Adrenal gland (tissue), 12 donors: Measurements from ENCODE around the gene GNG8. TPM values are rescaled to one million over a fixed set of nuclear protein-coding genes. Genes with fewer than 3 reads are reported as not detected.
A peak's percentile ranks its signal among the peaks of the same experiment; 100 is the strongest.

Experiments used
- DNase-seq, 7 donors: peaks; one replicate each; pipeline ENCODE4 v3.0.0-alpha.2; 2019 to 2020
- H3K27ac ChIP-seq, 5 donors: fragments of 200-600 bp; sonication (generic) in 4 of 5; 1 replicate in 3 of 5; 2 replicates in 2 of 5; pipeline versions ENCODE4 v1.5.1 to v1.8.0; 2016 to 2020; ENCODE audit warnings: mild to moderate bottlenecking in 1 of 5
- H3K27me3 ChIP-seq: fragments of 200-600 bp; 2 replicates; pipeline ENCODE4 v1.8.0; 2021
- H3K36me3 ChIP-seq, 2 donors: fragments of 200-600 bp; replicated peaks in 1 of 2; 1 replicate in 1 of 2; 2 replicates in 1 of 2; pipeline versions ENCODE4 v1.5.1 to v1.8.0; 2018 to 2022
- H3K4me1 ChIP-seq, 2 donors: fragments of 200-600 bp; replicated peaks in 1 of 2; 1 replicate in 1 of 2; 2 replicates in 1 of 2; pipeline versions ENCODE4 v1.5.1 to v1.8.0; 2018 to 2021
- H3K4me3 ChIP-seq, 4 donors: fragments of 200-600 bp; sonication (generic) in 3 of 4; one replicate each; pipeline ENCODE4 v1.5.1; 2016 to 2018
- H3K9me3 ChIP-seq, 3 donors: fragments of 200-600 bp; sonication (generic) in 1 of 3; replicated peaks in 1 of 3; 1 replicate in 2 of 3; 2 replicates in 1 of 3; pipeline versions ENCODE4 v1.5.1 to v1.8.0; 2016 to 2021
- POLR2A ChIP-seq, 2 donors: fragments of 450-650 bp; IDR thresholded peaks; one replicate each; pipeline ENCODE4 v1.6.1; 2017; ENCODE audit warnings: antibody characterized with exemption in 2 of 2, mild to moderate bottlenecking in 2 of 2, moderate library complexity in 1 of 2
- WGBS, 4 donors: extraction: QIAGEN DNeasy Blood & Tissue Kit in 2 of 4; methylation state at CpG; one replicate each; pipeline versions ENCODE4 v1.1.5 to v1.1.7; 2013 to 2017; 5-methylcytosine and 5-hydroxymethylcytosine counted together
- intact Hi-C, 2 donors: fragments of 100-400 bp; cut with DNase I; formaldehyde crosslinking; loops; one replicate each; pipeline versions ENCODE4 v1.14.1 to v1.15.0; 2022 to 2023
- polyA plus RNA-seq, 3 donors: library from polyadenylated mRNA; stranded (reverse); fragments of 200-250 nt in 2 of 3; fragments of 350-450 nt in 1 of 3; fragmentation: Illumina TruSeq in 1 of 3; extraction: RNeasy Lipid Tissue Mini Kit (QIAGEN cat#74804) in 1 of 3; gene quantifications; one replicate each; pipeline ENCODE4 v1.2.3, GENCODE V29; 2013 to 2014
- total RNA-seq, 9 donors: library from RNA; depleted of rRNA in 4 of 9; stranded (reverse); fragments of >200 nt in 4 of 9; fragments of 120-200 nt in 1 of 9; fragmentation: NEBNext Ultra II Directional in 1 of 9; extraction: Animal tissue kit (Norgen Biotek cat#: 25700) in 1 of 9; gene quantifications; one replicate each; pipeline versions ENCODE4 v1.1.0 to v1.2.4, GENCODE V29; 2013 to 2023
- TF ChIP-seq, protein P1 (sequence below), 6 experiments: fragments of 450-650 bp in 4 of 6; fragments of 200-600 bp in 2 of 6; sonication (generic) in 1 of 6; IDR thresholded peaks; 1 replicate in 5 of 6; 2 replicates in 1 of 6; pipeline versions ENCODE4 v1.5.1 to v1.8.0; 2016 to 2021; ENCODE audit warnings: antibody characterized with exemption in 6 of 6, mild to moderate bottlenecking in 2 of 6, moderate library complexity in 1 of 6
- donor health status: healthy with polysubstance abuse.
- donor health status: Bipolar disorder and iron deficiency.
- donor health status: DM: yes; HTN: yes; CAD: no.
- donor health status: DM: no; HTN: no; CAD: no.
- donor health status: DM: no; HTN: no; CAD: no.
- donor health status: DM: yes; HTN: yes; CAD: no.

The GNG8 gene
- total and polyA plus RNA-seq, 12 donors = 3.9 TPM; not detected in 11

DNA sequence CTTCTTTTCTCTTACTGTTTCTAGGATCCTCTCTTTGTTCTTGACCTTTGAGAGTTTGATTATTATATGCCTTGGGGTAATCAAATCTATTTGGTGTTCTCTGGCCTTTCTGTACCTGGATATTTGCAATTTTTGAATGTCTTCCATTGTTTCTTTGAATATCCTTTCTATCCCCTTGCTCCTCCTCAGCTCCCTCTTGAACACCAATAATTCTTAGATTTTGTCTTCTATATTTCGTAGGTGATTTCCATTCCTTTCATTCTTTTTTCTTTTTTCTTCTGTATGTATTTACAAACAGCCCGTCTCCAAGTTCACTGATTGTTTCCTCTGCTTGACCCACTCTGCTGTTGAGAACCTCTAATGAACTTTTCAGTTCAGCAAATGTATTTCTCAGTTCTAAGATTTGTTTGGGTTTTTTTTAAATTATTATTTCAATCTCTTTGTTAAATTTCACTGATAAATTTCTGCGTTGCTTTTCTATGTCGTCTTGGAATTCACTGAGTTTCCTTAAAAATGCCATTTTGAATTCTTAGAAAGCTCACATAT, 37.6 kb downstream of the GNG8 start:
- no peaks in the 10 kb centered on the region for H3K27me3 ChIP-seq
- peaks cover 12 to 14% of the 10 kb centered on the region in 2 donors for H3K4me1 ChIP-seq
- H3K9me3 ChIP-seq = no peaks in the 10 kb centered on the region
- TF ChIP-seq POLR2A (IDR thresholded peaks at IDR 0.05) = no peak
- WGBS, 4 donors = 94 to 97% (median 95%) methylated on average over 4 of the region's 4 CpGs
- no peak overlapping the region for H3K27ac ChIP-seq
- intact Hi-C loops = no loop called here
- DNase-seq = no peak
- H3K36me3 ChIP-seq = no peaks in the 10 kb centered on the region
- no peak overlapping the region for H3K4me3 ChIP-seq

DNA sequence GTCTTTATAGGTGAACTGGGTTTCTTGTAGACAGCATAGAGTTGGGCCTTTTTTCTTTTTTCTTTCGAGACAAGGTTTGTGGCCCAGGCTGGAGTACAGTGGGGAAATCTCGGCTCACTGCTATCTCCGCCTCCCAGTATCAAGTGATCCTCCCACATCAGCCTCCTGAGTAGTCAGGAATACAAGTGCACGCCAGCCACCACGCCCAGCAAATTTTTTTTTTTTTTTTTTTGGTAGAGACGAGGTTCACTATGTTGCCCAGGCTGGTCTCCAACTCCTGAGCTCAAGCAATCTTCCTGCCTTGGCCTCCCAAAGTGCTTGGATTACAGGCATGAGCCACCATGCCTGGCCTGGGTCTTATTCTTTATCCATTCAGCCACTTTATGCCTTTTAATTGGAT, 40.0 kb downstream of the GNG8 start:
- Histone ChIP-seq H3K4me1 (no peaks in the 10 kb centered on the region), H3K9me3 (no peaks in the 10 kb centered on the region), H3K27me3 (no peaks in the 10 kb centered on the region), H3K27ac (no peak overlapping the region), H3K36me3 (no peaks in the 10 kb centered on the region), H3K4me3 (no peak overlapping the region)
- DNase-seq = peak in 1 of 7 donors; percentile 4
- 81 to 98% (median 91%) methylated on average over 6 of the region's 6 CpGs for WGBS, 4 donors
- intact Hi-C loops = no loop called here
- no peak for TF ChIP-seq POLR2A (IDR thresholded peaks at IDR 0.05)
- TF ChIP-seq, protein P1, sequence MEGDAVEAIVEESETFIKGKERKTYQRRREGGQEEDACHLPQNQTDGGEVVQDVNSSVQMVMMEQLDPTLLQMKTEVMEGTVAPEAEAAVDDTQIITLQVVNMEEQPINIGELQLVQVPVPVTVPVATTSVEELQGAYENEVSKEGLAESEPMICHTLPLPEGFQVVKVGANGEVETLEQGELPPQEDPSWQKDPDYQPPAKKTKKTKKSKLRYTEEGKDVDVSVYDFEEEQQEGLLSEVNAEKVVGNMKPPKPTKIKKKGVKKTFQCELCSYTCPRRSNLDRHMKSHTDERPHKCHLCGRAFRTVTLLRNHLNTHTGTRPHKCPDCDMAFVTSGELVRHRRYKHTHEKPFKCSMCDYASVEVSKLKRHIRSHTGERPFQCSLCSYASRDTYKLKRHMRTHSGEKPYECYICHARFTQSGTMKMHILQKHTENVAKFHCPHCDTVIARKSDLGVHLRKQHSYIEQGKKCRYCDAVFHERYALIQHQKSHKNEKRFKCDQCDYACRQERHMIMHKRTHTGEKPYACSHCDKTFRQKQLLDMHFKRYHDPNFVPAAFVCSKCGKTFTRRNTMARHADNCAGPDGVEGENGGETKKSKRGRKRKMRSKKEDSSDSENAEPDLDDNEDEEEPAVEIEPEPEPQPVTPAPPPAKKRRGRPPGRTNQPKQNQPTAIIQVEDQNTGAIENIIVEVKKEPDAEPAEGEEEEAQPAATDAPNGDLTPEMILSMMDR (IDR thresholded peaks at IDR 0.05) = no peak

DNA sequence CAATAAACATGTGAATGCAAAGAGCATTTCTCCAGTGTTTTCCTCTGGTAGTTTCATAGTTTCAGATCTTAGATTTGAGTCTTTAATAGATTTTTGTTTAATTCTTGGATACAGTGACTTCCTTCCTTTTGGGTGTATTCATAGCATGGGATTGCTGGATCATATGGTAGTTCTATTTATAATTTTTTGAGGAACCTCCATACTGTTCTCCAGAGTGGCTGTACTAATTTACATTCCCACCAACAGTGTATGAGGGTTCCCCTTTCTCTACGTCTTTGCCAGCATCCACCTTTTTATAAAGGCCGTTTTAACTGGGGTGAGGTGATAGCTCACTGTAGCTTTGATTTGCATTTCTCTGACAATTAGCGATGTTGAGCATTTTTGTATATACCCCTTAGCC, 44.1 kb downstream of the GNG8 start:
- no peak for TF ChIP-seq POLR2A (IDR thresholded peaks at IDR 0.05)
- TF ChIP-seq, protein P1 (IDR thresholded peaks at IDR 0.05) = no peak
- H3K9me3 ChIP-seq = no peaks in the 10 kb centered on the region
- 79 to 84% (median 82%) methylated on average over 3 of the region's 3 CpGs for WGBS, 4 donors

DNA sequence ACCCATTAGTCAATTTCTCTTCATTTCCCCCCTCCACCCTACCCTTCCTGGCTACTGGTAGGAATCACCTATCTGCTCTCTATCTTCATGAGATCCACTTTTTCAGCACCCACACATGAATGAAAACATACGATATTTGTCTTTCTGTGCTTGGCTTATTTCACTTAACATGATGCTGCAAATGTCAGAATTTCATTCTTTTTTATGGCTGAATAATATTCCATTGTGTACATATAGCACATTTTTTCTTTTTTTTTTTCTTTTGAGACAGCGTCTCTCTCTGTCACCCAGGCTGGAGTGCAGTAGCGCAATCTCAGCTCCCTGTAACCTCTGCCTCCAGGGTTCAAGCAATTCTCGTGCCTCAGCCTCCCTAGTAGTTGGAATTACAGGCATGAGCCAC, 44.7 kb downstream of the GNG8 start:
- 93 to 98% (median 96%) methylated on average over 4 of the region's 4 CpGs for WGBS, 4 donors
- TF ChIP-seq, protein P1 (IDR thresholded peaks at IDR 0.05) = no peak
- TF ChIP-seq POLR2A (IDR thresholded peaks at IDR 0.05) = no peak
- Histone ChIP-seq H3K9me3 (no peaks in the 10 kb centered on the region), H3K27me3 (no peaks in the 10 kb centered on the region), H3K36me3 (no peaks in the 10 kb centered on the region), H3K27ac (no peak overlapping the region), H3K4me3 (no peak overlapping the region), H3K4me1 (no peaks in the 10 kb centered on the region)
- no peak for DNase-seq
- intact Hi-C loops = no loop called here

More for the DNA sequence above, 44.1 kb downstream of the GNG8 start:
- intact Hi-C loops = no loop called here
- no peaks in the 10 kb centered on the region for H3K36me3 ChIP-seq
- no peak overlapping the region for H3K4me3 ChIP-seq
- no peak for DNase-seq
- no peaks in the 10 kb centered on the region for H3K27me3 ChIP-seq
- no peak overlapping the region for H3K27ac ChIP-seq
- H3K4me1 ChIP-seq = no peaks in the 10 kb centered on the region

DNA sequence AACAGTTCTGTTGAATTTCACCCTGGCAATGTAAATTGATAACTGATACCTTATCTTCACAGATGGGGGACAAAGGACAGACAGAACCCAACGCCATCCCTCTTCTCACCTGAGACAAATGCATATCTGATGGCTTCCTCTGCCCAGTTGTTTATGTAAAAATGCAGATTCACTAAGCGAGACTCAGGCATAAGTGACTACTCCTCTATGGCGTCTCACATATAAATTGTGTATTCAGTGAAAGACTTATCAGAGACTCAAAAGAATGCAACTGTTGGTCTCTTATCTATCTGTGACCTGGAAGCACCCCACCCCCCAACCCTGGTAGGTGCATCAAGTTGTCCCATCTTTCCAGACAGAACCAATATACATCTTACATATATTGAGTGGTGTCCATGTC, 48.1 kb downstream of the GNG8 start:
- Histone ChIP-seq H3K9me3 (peaks cover 0 to 3% (median 0%) of the 10 kb centered on the region in 3 donors), H3K27ac (no peak overlapping the region), H3K36me3 (no peaks in the 10 kb centered on the region), H3K4me3 (no peak overlapping the region), H3K4me1 (no peaks in the 10 kb centered on the region), H3K27me3 (no peaks in the 10 kb centered on the region)
- peak in 1 of 7 donors; percentile 27 for DNase-seq
- TF ChIP-seq POLR2A (IDR thresholded peaks at IDR 0.05) = no peak
- TF ChIP-seq, protein P1 (IDR thresholded peaks at IDR 0.05) = no peak
- WGBS, 4 donors = 77 to 89% (median 87%) methylated on average over 3 of the region's 3 CpGs
- intact Hi-C loops = no loop called here
